ENCODE measurements around the gene ZBTB16.

DNA sequence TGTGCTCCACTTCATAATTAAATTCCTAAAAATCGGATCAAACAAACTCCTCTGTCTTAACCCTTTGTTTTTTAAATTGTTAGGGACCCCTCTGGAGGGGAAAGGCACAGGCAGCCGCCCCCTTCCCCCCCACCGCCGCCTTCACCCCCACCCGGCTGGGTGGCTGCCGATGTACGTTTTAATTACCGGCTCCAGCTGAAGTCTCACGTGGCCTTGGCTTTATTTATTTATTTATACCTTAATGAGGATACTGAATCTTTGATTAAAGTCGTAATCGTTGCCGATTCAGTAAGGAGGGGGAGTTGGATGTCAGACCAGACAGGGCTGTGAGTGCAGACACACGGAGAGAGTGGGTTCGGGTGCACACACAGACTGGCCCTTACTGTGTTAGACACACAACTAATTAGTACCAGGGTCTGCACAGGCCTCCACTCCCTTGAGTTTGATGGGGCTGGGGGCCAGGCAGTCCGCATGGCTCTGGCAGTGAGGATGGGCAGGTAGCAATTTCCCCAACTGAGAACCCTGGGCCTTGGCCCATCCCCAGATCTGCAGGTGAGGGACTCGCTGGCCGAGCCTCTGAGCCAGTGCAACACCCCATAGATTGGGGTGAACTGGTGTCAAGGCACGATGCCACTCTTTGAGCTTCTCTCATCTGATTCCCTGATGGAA lies 185.3 kb downstream of the ZBTB16 start:
- TF ChIP-seq CTCF (IDR thresholded peaks at IDR 0.05) (no peak), ZFX (IDR thresholded peaks at IDR 0.05; ENCODE audit: borderline replicate concordance) (no peak)
